Mesothelial cell of epicardium (in vitro differentiated cells): ENCODE results near the gene TFPT. TPM values are rescaled to one million over a fixed set of nuclear protein-coding genes. Genes with fewer than 3 reads are reported as not detected.

ENCODE experiments used
- DNase-seq, 2 experiments: peaks; one replicate each; pipeline ENCODE4 v3.0.0; 2021; ENCODE audit warnings: low spot score in 2 of 2; ENCODE audit not compliant: unreplicated experiment in 2 of 2
- H3K27ac Mint-ChIP-seq: 2 replicates; pipeline ENCODE4 v1.8.0; 2021; ENCODE audit warnings: mixed read lengths
- H3K27me3 Mint-ChIP-seq: 2 replicates; pipeline ENCODE4 v1.8.0; 2021; ENCODE audit warnings: low read depth, mixed read lengths
- H3K36me3 Mint-ChIP-seq: 2 replicates; pipeline ENCODE4 v1.8.0; 2021; ENCODE audit warnings: mixed read lengths
- H3K4me1 Mint-ChIP-seq: 2 replicates; pipeline ENCODE4 v1.8.0; 2021; ENCODE audit warnings: mixed read lengths
- H3K4me3 Mint-ChIP-seq: 2 replicates; pipeline ENCODE4 v1.8.0; 2021; ENCODE audit warnings: mild to moderate bottlenecking, moderate library complexity, mixed read lengths
- H3K9me3 Mint-ChIP-seq: 2 replicates; pipeline ENCODE4 v1.8.0; 2021; ENCODE audit warnings: mixed read lengths
- total RNA-seq: library from RNA; stranded (reverse); gene quantifications from 3 replicates; pipeline ENCODE4 v1.2.1, GENCODE V29; 2021
- TF ChIP-seq, protein P1 (sequence below): fragments of 200-600 bp; sonication (generic); IDR thresholded peaks from one replicate; pipeline ENCODE4 v1.5.0; 2021; ENCODE audit warnings: antibody characterized with exemption; ENCODE audit not compliant: unreplicated experiment

The TFPT gene
- total RNA-seq, 1 donor from 2014 or later, result 20.7 TPM

DNA sequence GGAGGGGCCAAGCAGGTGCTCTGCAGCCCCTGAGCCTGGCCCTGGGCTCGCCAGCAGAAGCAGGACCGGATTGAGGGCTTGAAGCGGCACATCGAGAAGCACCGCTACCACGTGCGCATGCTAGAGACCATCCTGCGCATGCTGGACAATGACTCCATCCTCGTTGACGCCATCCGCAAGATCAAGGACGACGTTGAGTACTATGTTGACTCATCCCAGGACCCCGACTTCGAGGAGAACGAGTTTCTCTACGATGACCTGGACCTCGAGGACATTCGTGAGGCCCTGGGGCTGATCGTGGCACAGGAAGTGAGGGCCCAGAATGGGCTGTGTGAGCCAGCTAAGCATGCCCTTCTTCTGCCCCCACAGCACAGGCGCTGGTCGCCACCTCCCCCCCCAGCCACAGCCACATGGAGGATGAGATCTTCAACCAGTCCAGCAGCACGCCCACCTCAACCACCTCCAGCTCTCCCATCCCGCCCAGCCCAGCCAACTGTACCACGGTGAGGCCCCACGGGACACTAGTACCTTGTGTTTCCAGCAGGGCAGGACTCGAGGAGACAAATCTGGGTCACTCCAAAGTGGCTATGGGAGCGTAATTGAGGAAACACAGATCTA is 30.2 kb upstream of the TFPT start:
- Mint-ChIP-seq H3K4me3 (no peak overlapping the region), H3K36me3 (peaks cover 50% of the 10 kb centered on the region), H3K27ac (no peak overlapping the region), H3K27me3 (no peaks in the 10 kb centered on the region), H3K4me1 (peaks cover 1% of the 10 kb centered on the region), H3K9me3 (no peaks in the 10 kb centered on the region)
- TF ChIP-seq, protein P1, sequence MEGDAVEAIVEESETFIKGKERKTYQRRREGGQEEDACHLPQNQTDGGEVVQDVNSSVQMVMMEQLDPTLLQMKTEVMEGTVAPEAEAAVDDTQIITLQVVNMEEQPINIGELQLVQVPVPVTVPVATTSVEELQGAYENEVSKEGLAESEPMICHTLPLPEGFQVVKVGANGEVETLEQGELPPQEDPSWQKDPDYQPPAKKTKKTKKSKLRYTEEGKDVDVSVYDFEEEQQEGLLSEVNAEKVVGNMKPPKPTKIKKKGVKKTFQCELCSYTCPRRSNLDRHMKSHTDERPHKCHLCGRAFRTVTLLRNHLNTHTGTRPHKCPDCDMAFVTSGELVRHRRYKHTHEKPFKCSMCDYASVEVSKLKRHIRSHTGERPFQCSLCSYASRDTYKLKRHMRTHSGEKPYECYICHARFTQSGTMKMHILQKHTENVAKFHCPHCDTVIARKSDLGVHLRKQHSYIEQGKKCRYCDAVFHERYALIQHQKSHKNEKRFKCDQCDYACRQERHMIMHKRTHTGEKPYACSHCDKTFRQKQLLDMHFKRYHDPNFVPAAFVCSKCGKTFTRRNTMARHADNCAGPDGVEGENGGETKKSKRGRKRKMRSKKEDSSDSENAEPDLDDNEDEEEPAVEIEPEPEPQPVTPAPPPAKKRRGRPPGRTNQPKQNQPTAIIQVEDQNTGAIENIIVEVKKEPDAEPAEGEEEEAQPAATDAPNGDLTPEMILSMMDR, result no peak
- no peak for DNase-seq

DNA sequence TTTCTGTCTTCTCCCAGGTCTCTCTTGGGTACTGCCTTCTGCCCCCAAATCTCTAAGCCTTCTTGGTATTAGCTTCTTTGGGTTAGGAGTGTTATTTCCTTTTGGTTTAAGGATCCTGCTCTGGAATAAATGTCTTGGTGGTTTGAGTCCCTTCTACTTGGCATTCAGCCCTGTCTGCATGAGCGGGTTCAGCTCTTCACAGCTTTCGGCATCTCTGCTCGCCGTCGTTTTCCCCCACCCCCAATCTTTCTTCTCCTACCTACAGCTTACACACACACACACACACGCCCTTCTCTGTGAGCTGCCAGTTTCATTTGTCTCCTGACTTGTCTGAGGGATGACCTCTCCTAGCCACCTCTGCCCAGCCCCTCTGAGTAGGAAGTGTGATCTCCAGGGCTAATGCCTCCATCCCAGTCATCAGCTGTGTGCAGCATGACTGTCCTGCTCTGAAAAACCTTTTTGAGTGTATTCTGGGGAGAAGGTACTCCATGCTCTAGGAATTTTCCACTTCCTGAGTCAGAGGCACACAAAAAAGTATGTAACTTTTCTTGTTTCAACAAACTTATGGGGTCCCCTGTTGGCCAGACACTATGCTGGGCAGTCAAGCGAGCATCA is 26.8 kb upstream of the TFPT start:
- TF ChIP-seq, protein P1, result no peak
- peaks cover 36% of the 10 kb centered on the region for H3K36me3 Mint-ChIP-seq
- H3K4me3 Mint-ChIP-seq, result no peak overlapping the region
- peaks cover 13% of the 10 kb centered on the region for H3K4me1 Mint-ChIP-seq
- peaks cover 1% of the 10 kb centered on the region for H3K27me3 Mint-ChIP-seq
- no peak for DNase-seq
- H3K27ac Mint-ChIP-seq, result peak overlapping the region; percentile 43
- H3K9me3 Mint-ChIP-seq, result no peaks in the 10 kb centered on the region

DNA sequence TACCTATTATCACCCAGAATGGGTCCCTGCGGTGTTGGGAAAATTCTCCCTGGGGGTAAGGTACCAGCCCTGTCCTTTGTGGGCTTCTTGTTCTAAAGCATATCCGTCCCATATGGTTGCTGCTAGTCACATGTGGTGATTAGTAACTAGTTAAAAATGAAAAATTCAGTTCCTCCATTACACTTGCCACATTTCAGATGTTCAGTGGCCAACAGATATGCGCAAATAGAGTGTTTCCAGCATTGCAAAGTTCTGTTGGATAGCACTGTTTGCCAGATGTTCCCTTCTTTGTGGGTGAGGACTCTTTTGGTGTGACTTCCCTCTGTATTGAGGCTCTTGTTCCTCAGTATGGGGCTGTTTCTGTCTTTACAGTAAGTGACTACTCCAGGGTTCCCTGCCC is 25.9 kb upstream of the TFPT start:
- H3K27me3 Mint-ChIP-seq, result peaks cover 3% of the 10 kb centered on the region
- H3K4me1 Mint-ChIP-seq, result peaks cover 16% of the 10 kb centered on the region
- TF ChIP-seq, protein P1, result no peak
- H3K36me3 Mint-ChIP-seq, result peaks cover 28% of the 10 kb centered on the region
- no peak overlapping the region for H3K4me3 Mint-ChIP-seq
- no peak overlapping the region for H3K27ac Mint-ChIP-seq
- DNase-seq, result no peak
- H3K9me3 Mint-ChIP-seq, result no peaks in the 10 kb centered on the region

DNA sequence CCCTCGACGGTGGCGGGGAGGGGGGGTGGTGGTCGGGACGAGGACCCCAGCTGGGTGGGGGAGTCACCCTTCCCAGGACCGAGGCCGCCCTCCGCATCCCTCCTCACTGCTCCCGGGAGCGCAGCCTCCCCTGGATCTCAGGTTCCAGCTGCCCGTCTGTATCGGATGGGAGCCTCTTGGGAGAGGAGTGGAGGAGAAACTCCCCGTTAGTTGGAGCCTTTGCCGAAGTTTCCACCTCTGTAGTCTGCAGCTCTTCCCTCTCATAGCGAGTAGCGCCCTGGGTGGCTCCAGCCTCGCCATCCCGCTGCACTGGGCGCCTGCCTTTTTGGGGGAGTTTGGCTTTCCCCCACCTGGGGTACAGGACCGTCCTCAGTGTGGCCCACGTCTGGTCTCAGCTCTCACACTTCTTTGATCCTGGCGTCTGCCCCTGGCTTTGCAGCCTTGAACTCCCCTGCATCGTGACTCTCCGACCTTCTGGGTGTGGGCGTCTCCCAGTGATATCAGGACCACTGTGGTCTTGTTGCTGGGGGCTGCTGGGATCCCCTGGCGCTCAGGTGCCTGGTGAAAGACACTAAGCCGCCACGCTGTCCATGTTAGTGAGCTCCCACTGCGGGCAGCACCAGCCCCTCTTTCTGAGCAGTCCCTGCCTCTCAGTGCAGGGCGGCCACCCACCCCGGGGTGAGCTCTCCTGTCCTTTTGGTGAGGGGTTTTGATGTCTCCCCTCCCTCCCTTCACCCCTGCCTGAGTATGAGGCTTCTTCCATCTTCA is 23.2 kb upstream of the TFPT start:
- H3K27me3 Mint-ChIP-seq, result peaks cover 8% of the 10 kb centered on the region
- H3K27ac Mint-ChIP-seq, result peak overlapping the region; percentile 94
- H3K4me3 Mint-ChIP-seq, result peak overlapping the region; percentile 90
- TF ChIP-seq, protein P1, result no peak
- no peak for DNase-seq
- H3K36me3 Mint-ChIP-seq, result peaks cover 8% of the 10 kb centered on the region
- H3K9me3 Mint-ChIP-seq, result no peaks in the 10 kb centered on the region
- H3K4me1 Mint-ChIP-seq, result peaks cover 23% of the 10 kb centered on the region

DNA sequence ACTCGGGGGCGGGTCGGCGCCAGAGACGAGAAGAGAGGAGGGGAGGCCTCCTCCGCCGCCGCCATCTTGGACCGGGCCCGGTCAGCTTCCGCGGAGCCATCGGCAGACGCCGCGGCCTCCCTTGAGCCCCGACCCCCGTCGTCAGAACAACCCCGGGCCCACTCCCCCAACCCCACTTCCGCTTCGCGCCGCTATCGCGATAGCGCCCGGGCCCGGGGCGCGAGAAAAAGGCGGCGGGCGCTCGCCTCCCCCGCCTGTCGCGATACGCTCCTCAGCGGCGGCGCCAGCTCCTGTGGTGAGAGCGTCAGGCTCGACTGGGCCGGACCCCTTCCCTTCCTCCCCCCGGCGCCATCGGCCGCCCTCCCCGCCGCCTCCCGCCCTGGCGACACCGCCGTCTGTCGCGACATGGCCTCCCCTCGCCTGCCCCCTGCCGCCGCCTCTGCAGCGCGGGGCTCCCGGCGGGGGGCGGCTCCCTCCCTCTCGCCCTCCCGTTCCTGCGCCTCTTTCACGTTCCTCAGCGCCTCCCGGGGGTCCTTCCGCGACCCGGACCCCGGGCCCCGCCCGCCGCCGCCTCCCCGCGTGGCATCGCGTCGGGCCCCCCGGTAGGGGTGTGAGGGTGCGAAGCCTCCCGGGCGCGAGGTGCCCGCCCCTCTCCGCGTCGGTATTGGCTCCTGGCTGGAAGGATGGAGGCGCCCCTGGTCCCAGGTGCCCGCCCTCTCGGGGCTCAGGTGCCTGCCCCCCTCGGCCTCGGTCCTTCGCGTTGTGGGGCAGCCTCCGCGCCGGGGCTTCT is 22.4 kb upstream of the TFPT start, which contains the start of gene CNOT3:
TSS of gene CNOT3 (plus strand) at position 64 of the 790 bp plus-strand sequence. CDS start 5,217 bp downstream, outside the sequence.
- Mint-ChIP-seq H3K4me1 (peaks cover 23% of the 10 kb centered on the region), H3K27ac (peak within 1 kb of the TSS; percentile 97), H3K9me3 (no peaks in the 10 kb centered on the region), H3K4me3 (peak within 1 kb of the TSS; percentile 90), H3K27me3 (peaks cover 8% of the 10 kb centered on the region), H3K36me3 (peaks cover 4% of the 10 kb centered on the region)
- TF ChIP-seq, protein P1, result peak; percentile 33
- no peak for DNase-seq
